Glutamatergic neuron (in vitro differentiated cells): Measurements from ENCODE around the gene KIF24. TPM values are rescaled to one million over a fixed set of nuclear protein-coding genes. Genes with fewer than 3 reads are reported as not detected.
A peak's percentile ranks its signal among the peaks of the same experiment; 100 is the strongest.

Experiments
- DNase-seq: peaks from one replicate; pipeline ENCODE4 v3.0.0; 2022
- H3K27ac Mint-ChIP-seq: one replicate; pipeline ENCODE4 v1.8.0; 2020; ENCODE audit warnings: mild to moderate bottlenecking, mixed read lengths, inconsistent platforms; ENCODE audit not compliant: unreplicated experiment
- H3K27me3 Mint-ChIP-seq: one replicate; pipeline ENCODE4 v1.8.0; 2020; ENCODE audit warnings: mild to moderate bottlenecking, moderate library complexity, mixed read lengths, inconsistent platforms; ENCODE audit not compliant: unreplicated experiment
- H3K36me3 Mint-ChIP-seq: one replicate; pipeline ENCODE4 v1.8.0; 2020; ENCODE audit warnings: mild to moderate bottlenecking, mixed read lengths, inconsistent platforms; ENCODE audit not compliant: unreplicated experiment
- H3K4me1 Mint-ChIP-seq: one replicate; pipeline ENCODE4 v1.8.0; 2020; ENCODE audit warnings: mild to moderate bottlenecking, low read depth, mixed read lengths, inconsistent platforms; ENCODE audit not compliant: unreplicated experiment
- H3K4me3 Mint-ChIP-seq: one replicate; pipeline ENCODE4 v1.8.0; 2020; ENCODE audit warnings: mild to moderate bottlenecking, mixed read lengths, inconsistent platforms; ENCODE audit not compliant: unreplicated experiment
- H3K9me3 Mint-ChIP-seq: one replicate; pipeline ENCODE4 v1.8.0; 2020; ENCODE audit warnings: mild to moderate bottlenecking, moderate library complexity, mixed read lengths, inconsistent platforms; ENCODE audit not compliant: unreplicated experiment
- CTCF ChIP-seq: fragments of 200-600 bp; sonication (generic); IDR thresholded peaks from one replicate; pipeline ENCODE4 v1.5.0; 2021; ENCODE audit not compliant: partially characterized antibody, unreplicated experiment
- long read RNA-seq: library from polyadenylated mRNA; unstranded; transcript quantifications from one replicate; pipeline ENCODE4 v2.0.0, GENCODE V29; 2020; ENCODE audit not compliant: unreplicated experiment
- total RNA-seq: library from RNA; stranded (reverse); fragmentation: NEBNext Ultra II Directional; extraction: Animal tissue kit (Norgen Biotek cat#: 25700); gene quantifications from one replicate; pipeline ENCODE4 v1.2.1, GENCODE V29; 2021; ENCODE audit not compliant: unreplicated experiment

KIF24 gene
- 0.78 TPM for total RNA-seq
- long read RNA-seq = 0 reads

GRCh38 chr9:34328987-34329832 lies at the start of gene KIF24, which contains the start of gene NUDT2:
TSS of gene KIF24 (minus strand) at chr9:34329268. CDS start at chr9:34311346, 17,922 bp downstream.
TSS of gene NUDT2 (plus strand) at chr9:34329569. CDS start at chr9:34339040, 9,471 bp downstream.
- peak within 1 kb of the TSS; percentile 95 for H3K4me3 Mint-ChIP-seq
- peak within 1 kb of the TSS; percentile 94 for H3K27ac Mint-ChIP-seq
- H3K36me3 Mint-ChIP-seq = no peaks in the 10 kb centered on the region
- H3K9me3 Mint-ChIP-seq = peaks cover 4% of the 10 kb centered on the region
- H3K4me1 Mint-ChIP-seq = peaks cover 16% of the 10 kb centered on the region
- H3K27me3 Mint-ChIP-seq = peaks cover 3% of the 10 kb centered on the region
- TF ChIP-seq CTCF = no peak
- DNase-seq = peak; percentile 95

- no peak for TF ChIP-seq CTCF
- Mint-ChIP-seq H3K4me1 (peaks cover 18% of the 10 kb centered on the region), H3K36me3 (peaks cover 6% of the 10 kb centered on the region), H3K4me3 (peak overlapping the region; percentile 57), H3K27ac (peak overlapping the region; percentile 65), H3K9me3 (peaks cover 18% of the 10 kb centered on the region), H3K27me3 (peaks cover 23% of the 10 kb centered on the region)
- no peak for DNase-seq
Measured at GRCh38 chr9:34378376-34379060, 49.5 kb upstream of the KIF24 start.

GRCh38 chr9:34377404-34377746 lies 48.3 kb upstream of the KIF24 start:
- TF ChIP-seq CTCF = no peak
- peaks cover 18% of the 10 kb centered on the region for H3K9me3 Mint-ChIP-seq
- H3K27ac Mint-ChIP-seq = no peak overlapping the region
- peaks cover 18% of the 10 kb centered on the region for H3K4me1 Mint-ChIP-seq
- H3K27me3 Mint-ChIP-seq = peaks cover 19% of the 10 kb centered on the region
- H3K36me3 Mint-ChIP-seq = peaks cover 6% of the 10 kb centered on the region
- H3K4me3 Mint-ChIP-seq = peak overlapping the region; percentile 88
- peak; percentile 39 for DNase-seq

GRCh38 chr9:34376596-34377403 lies 47.7 kb upstream of the KIF24 start, which contains the start of gene MYORG:
TSS of gene MYORG (minus strand) at chr9:34376898. CDS start at chr9:34372943, 3,955 bp downstream.
- DNase-seq = peak; percentile 93
- H3K36me3 Mint-ChIP-seq = peaks cover 6% of the 10 kb centered on the region
- H3K4me3 Mint-ChIP-seq = peak within 1 kb of the TSS; percentile 88
- peak within 1 kb of the TSS; percentile 76 for H3K27ac Mint-ChIP-seq
- H3K4me1 Mint-ChIP-seq = peaks cover 18% of the 10 kb centered on the region
- peaks cover 19% of the 10 kb centered on the region for H3K27me3 Mint-ChIP-seq
- peaks cover 16% of the 10 kb centered on the region for H3K9me3 Mint-ChIP-seq
- no peak for TF ChIP-seq CTCF
